Activated CD8-positive, alpha-beta T cell treated with anti-CD3 and anti-CD28 coated beads for 36 hours (primary cell): ENCODE data around the gene CYRIA. TPM values are rescaled to one million over a fixed set of nuclear protein-coding genes. Genes with fewer than 3 reads are reported as not detected.

Experiments
- ATAC-seq: fragments of 200-7000 bp; cut with Tn5 transposase; one replicate; pipeline ENCODE4 v1.10.0; 2021; ENCODE audit warnings: mild to moderate bottlenecking, moderate library complexity
- CTCF ChIA-PET: fragments of 350-600 bp; sonication (Branson Sonifier 250); formaldehyde crosslinking; loops from one replicate; lab custom pipeline; 2021; ENCODE audit warnings: antibody characterized with exemption; lab: Charles Lee
- POLR2A ChIA-PET: fragments of 350-600 bp; sonication (Branson Sonifier 250); formaldehyde crosslinking; loops from one replicate; lab custom pipeline; 2021; ENCODE audit warnings: antibody characterized with exemption; lab: Charles Lee
- DNase-seq: peaks from one replicate; pipeline ENCODE4 v3.0.0-alpha.2; 2020
- H3K27ac Mint-ChIP-seq: one replicate; pipeline ENCODE4 v1.8.0; 2021; ENCODE audit warnings: mild to moderate bottlenecking, mixed read lengths
- H3K27me3 Mint-ChIP-seq: one replicate; pipeline ENCODE4 v1.8.0; 2021; ENCODE audit warnings: mixed read lengths
- H3K36me3 Mint-ChIP-seq: one replicate; pipeline ENCODE4 v1.8.0; 2021; ENCODE audit warnings: low read depth, mixed read lengths
- H3K4me1 Mint-ChIP-seq: one replicate; pipeline ENCODE4 v1.8.0; 2021; ENCODE audit warnings: low read depth, mixed read lengths
- H3K4me3 Mint-ChIP-seq: one replicate; pipeline ENCODE4 v1.8.0; 2021; ENCODE audit warnings: mild to moderate bottlenecking, moderate library complexity, mixed read lengths
- H3K9me3 Mint-ChIP-seq: one replicate; pipeline ENCODE4 v1.8.0; 2021; ENCODE audit warnings: mixed read lengths
- intact Hi-C: fragments of 100-400 bp; cut with micrococcal nuclease; formaldehyde crosslinking; loops from one replicate; pipeline ENCODE4 v1.10.0; 2022
- total RNA-seq, 2 experiments: library from RNA; stranded (reverse); gene quantifications; one replicate each; pipeline ENCODE4 v1.2.3, GENCODE V29; 2021
- TF ChIP-seq, protein P1 (sequence below): fragments of 200-600 bp; IDR thresholded peaks from one replicate; pipeline ENCODE4 v1.8.0; 2022; ENCODE audit warnings: antibody characterized with exemption, mild to moderate bottlenecking

Gene CYRIA
- total RNA-seq, 2 experiments from 2014 or later = 0.70 to 0.72 TPM

GRCh38 chr2:16686641-16687040 is 21.0 kb upstream of the CYRIA start:
- TF ChIP-seq, protein P1, sequence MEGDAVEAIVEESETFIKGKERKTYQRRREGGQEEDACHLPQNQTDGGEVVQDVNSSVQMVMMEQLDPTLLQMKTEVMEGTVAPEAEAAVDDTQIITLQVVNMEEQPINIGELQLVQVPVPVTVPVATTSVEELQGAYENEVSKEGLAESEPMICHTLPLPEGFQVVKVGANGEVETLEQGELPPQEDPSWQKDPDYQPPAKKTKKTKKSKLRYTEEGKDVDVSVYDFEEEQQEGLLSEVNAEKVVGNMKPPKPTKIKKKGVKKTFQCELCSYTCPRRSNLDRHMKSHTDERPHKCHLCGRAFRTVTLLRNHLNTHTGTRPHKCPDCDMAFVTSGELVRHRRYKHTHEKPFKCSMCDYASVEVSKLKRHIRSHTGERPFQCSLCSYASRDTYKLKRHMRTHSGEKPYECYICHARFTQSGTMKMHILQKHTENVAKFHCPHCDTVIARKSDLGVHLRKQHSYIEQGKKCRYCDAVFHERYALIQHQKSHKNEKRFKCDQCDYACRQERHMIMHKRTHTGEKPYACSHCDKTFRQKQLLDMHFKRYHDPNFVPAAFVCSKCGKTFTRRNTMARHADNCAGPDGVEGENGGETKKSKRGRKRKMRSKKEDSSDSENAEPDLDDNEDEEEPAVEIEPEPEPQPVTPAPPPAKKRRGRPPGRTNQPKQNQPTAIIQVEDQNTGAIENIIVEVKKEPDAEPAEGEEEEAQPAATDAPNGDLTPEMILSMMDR = no peak
- H3K4me3 Mint-ChIP-seq = no peak overlapping the region
- H3K36me3 Mint-ChIP-seq = no peaks in the 10 kb centered on the region
- H3K9me3 Mint-ChIP-seq = no peaks in the 10 kb centered on the region
- peaks cover 3% of the 10 kb centered on the region for H3K27me3 Mint-ChIP-seq
- ChIA-PET CTCF (no interaction called here), POLR2A (no interaction called here)
- H3K4me1 Mint-ChIP-seq = no peaks in the 10 kb centered on the region
- no peak overlapping the region for H3K27ac Mint-ChIP-seq
- no peak for DNase-seq
- no peak for ATAC-seq
- intact Hi-C loops = no loop called here

GRCh38 chr2:16685340-16685715 is 19.7 kb upstream of the CYRIA start:
- intact Hi-C loops = no loop called here
- POLR2A ChIA-PET = no interaction called here
- no peaks in the 10 kb centered on the region for H3K36me3 Mint-ChIP-seq
- CTCF ChIA-PET = no interaction called here
- no peak overlapping the region for H3K4me3 Mint-ChIP-seq
- H3K27me3 Mint-ChIP-seq = peaks cover 4% of the 10 kb centered on the region
- TF ChIP-seq, protein P1 = no peak
- ATAC-seq = no peak
- H3K27ac Mint-ChIP-seq = no peak overlapping the region
- no peaks in the 10 kb centered on the region for H3K4me1 Mint-ChIP-seq
- DNase-seq = no peak
- no peaks in the 10 kb centered on the region for H3K9me3 Mint-ChIP-seq

GRCh38 chr2:16684676-16685339 is 19.2 kb upstream of the CYRIA start:
- Mint-ChIP-seq H3K4me3 (no peak overlapping the region), H3K36me3 (no peaks in the 10 kb centered on the region), H3K27me3 (peaks cover 4% of the 10 kb centered on the region), H3K4me1 (no peaks in the 10 kb centered on the region), H3K9me3 (no peaks in the 10 kb centered on the region), H3K27ac (no peak overlapping the region)
- POLR2A ChIA-PET = no interaction called here
- intact Hi-C loops = no loop called here
- ATAC-seq (no peak), DNase-seq (no peak)
- TF ChIP-seq, protein P1 = no peak
- CTCF ChIA-PET = no interaction called here

DNA sequence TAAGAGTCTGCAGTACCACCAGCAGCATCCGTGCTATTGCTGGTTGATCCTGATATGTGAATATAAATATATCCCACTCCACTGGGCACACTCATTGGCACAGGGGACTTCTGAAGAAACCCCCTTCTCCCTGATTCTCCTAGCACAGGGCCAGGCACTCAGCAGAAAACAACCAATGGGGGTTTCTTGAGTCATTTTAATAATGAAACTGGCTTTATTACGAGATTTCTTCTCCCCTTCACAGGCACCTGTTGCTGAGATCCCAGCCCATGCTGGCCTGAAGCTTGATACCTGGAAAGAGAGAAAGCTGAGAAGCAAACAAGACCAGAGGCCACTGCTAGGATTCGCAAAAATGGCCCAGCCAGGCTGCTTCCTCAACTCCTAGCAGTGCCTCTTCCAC is 17.9 kb upstream of the CYRIA start:
- H3K27ac Mint-ChIP-seq = no peak overlapping the region
- DNase-seq (no peak), ATAC-seq (no peak)
- H3K9me3 Mint-ChIP-seq = no peaks in the 10 kb centered on the region
- POLR2A ChIA-PET = interaction anchor here (0.6 kb wide), 1 partner anchor 426 kb away, joined by 3 read pairs; no protein-coding TSS in a partner anchor
- TF ChIP-seq, protein P1 = no peak
- peaks cover 4% of the 10 kb centered on the region for H3K27me3 Mint-ChIP-seq
- intact Hi-C loops = no loop called here
- H3K4me1 Mint-ChIP-seq = no peaks in the 10 kb centered on the region
- no peak overlapping the region for H3K4me3 Mint-ChIP-seq
- CTCF ChIA-PET = no interaction called here
- no peaks in the 10 kb centered on the region for H3K36me3 Mint-ChIP-seq

- CTCF ChIA-PET = no interaction called here
- Mint-ChIP-seq H3K36me3 (no peaks in the 10 kb centered on the region), H3K9me3 (peaks cover 2% of the 10 kb centered on the region), H3K4me3 (no peak overlapping the region), H3K4me1 (no peaks in the 10 kb centered on the region), H3K27ac (no peak overlapping the region), H3K27me3 (peaks cover 4% of the 10 kb centered on the region)
- ATAC-seq = no peak
- no peak for DNase-seq
- POLR2A ChIA-PET = no interaction called here
- TF ChIP-seq, protein P1 = no peak
- intact Hi-C loops = no loop called here
Measured at GRCh38 chr2:16682431-16683118, 16.9 kb upstream of the CYRIA start.
